ENCODE measurements around the gene ECE2.

DNA sequence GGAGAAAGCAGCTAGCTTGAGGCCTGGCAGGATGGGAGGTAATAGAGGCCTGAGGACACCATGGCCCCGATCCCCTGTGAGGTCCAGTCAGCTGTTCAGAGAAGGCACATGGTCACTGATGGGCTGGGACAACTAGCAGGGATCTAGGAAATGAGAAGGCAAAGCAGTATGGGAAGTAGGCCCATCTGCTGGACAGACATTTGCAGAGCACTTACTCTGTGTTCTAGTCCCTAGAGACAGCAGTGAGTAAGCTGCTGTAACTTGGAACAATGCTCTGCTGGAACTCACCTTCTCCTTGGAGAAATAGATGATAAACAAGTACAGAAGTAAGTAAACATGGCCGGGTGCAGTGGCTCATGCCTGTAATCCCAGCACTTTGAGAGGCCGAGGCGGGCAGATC lies 7.1 kb downstream of the ECE2 start:
- TF ChIP-seq EZH2 (IDR thresholded peaks at IDR 0.05; ENCODE audit: borderline replicate concordance, insufficient read depth, low read length, poor library complexity, severe bottlenecking): no peak
- TF ChIP-seq, protein P1, sequence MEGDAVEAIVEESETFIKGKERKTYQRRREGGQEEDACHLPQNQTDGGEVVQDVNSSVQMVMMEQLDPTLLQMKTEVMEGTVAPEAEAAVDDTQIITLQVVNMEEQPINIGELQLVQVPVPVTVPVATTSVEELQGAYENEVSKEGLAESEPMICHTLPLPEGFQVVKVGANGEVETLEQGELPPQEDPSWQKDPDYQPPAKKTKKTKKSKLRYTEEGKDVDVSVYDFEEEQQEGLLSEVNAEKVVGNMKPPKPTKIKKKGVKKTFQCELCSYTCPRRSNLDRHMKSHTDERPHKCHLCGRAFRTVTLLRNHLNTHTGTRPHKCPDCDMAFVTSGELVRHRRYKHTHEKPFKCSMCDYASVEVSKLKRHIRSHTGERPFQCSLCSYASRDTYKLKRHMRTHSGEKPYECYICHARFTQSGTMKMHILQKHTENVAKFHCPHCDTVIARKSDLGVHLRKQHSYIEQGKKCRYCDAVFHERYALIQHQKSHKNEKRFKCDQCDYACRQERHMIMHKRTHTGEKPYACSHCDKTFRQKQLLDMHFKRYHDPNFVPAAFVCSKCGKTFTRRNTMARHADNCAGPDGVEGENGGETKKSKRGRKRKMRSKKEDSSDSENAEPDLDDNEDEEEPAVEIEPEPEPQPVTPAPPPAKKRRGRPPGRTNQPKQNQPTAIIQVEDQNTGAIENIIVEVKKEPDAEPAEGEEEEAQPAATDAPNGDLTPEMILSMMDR (IDR thresholded peaks at IDR 0.05; ENCODE audit: poor library complexity, severe bottlenecking): no peak
- no peak for TF ChIP-seq EP300 (conservative IDR thresholded peaks at IDR 0.05; ENCODE audit: poor library complexity, severe bottlenecking)
